ENCODE data around the gene CEP78.
"Not testable (repeated sequence)": the region's sequence is repeated elsewhere in the genome, so short reads cannot be mapped to it uniquely, and the experiment has no call there.

The CEP78 gene

GRCh38 chr9:78218890-78219289, 17.0 kb upstream of the CEP78 start:
- H3K4me2 ChIP-seq (ENCODE audit: low read depth, low read length, poor library complexity, severe bottlenecking) = no peak overlapping the region
- no peak for TF ChIP-seq EZH2phosphoT487 (IDR thresholded peaks at IDR 0.05; ENCODE audit: borderline replicate concordance)
- TF ChIP-seq, protein P1, sequence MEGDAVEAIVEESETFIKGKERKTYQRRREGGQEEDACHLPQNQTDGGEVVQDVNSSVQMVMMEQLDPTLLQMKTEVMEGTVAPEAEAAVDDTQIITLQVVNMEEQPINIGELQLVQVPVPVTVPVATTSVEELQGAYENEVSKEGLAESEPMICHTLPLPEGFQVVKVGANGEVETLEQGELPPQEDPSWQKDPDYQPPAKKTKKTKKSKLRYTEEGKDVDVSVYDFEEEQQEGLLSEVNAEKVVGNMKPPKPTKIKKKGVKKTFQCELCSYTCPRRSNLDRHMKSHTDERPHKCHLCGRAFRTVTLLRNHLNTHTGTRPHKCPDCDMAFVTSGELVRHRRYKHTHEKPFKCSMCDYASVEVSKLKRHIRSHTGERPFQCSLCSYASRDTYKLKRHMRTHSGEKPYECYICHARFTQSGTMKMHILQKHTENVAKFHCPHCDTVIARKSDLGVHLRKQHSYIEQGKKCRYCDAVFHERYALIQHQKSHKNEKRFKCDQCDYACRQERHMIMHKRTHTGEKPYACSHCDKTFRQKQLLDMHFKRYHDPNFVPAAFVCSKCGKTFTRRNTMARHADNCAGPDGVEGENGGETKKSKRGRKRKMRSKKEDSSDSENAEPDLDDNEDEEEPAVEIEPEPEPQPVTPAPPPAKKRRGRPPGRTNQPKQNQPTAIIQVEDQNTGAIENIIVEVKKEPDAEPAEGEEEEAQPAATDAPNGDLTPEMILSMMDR (conservative IDR thresholded peaks at IDR 0.05; ENCODE audit: low read length) = no peak

DNA sequence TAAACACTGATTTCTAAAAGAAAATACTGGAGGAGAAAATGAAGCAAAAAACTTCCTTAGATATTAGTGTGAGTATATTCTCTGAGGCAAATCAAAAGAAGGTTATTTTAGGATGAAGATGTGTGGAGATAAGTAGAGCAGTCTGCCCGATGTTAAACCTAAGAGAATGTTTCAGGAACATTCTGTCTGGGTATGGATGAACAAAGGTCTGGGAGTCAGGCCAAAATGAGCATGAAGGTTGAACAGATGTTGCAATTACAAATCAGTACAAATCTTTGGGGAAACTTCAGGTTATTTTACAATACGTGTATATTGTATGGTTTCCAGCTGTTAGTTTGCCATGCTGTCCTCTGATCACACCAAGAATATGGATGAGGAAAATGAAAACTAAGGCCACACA, 14.4 kb upstream of the CEP78 start:
- H4K20me1 ChIP-seq (ENCODE audit: insufficient read depth, low read length, poor library complexity, severe bottlenecking) = no peaks in the 10 kb centered on the region
- H3K4me3 ChIP-seq (ENCODE audit: low read length, poor library complexity, severe bottlenecking) = no peak overlapping the region
- H3K9me2 ChIP-seq (replicated peaks; ENCODE audit: low read depth, low read length) = no peaks in the 10 kb centered on the region
- no peaks in the 10 kb centered on the region for H3K27me3 ChIP-seq (ENCODE audit: insufficient read depth, low read length, poor library complexity, severe bottlenecking)
- no peaks in the 10 kb centered on the region for H3K79me2 ChIP-seq (ENCODE audit: insufficient read depth, low read length)
- no peak overlapping the region for H2AFZ ChIP-seq (ENCODE audit: low read length)
- H3F3A ChIP-seq (ENCODE audit: low read depth) = no peaks in the 10 kb centered on the region
- TF ChIP-seq, protein P1 (conservative IDR thresholded peaks at IDR 0.05; ENCODE audit: low read length) = no peak
- TF ChIP-seq EZH2phosphoT487 (IDR thresholded peaks at IDR 0.05; ENCODE audit: borderline replicate concordance) = no peak
- no peaks in the 10 kb centered on the region for H3K9me3 ChIP-seq (ENCODE audit: insufficient read depth, low read depth, low read length)
- no peak overlapping the region for H3K4me2 ChIP-seq (ENCODE audit: low read depth, low read length, poor library complexity, severe bottlenecking)
- no peaks in the 10 kb centered on the region for H3K4me1 ChIP-seq (ENCODE audit: insufficient read depth, low read length, poor library complexity, severe bottlenecking)
- H3K36me3 ChIP-seq (ENCODE audit: insufficient read depth, low read length) = no peaks in the 10 kb centered on the region
- no peak overlapping the region for H3K9ac ChIP-seq (ENCODE audit: low read depth, low read length, poor library complexity, severe bottlenecking)

More at GRCh38 chr9:78218890-78219289, 17.0 kb upstream of the CEP78 start:
- no peaks in the 10 kb centered on the region for H3K79me2 ChIP-seq (ENCODE audit: insufficient read depth, low read length)
- H3K9me3 ChIP-seq (ENCODE audit: insufficient read depth, low read depth, low read length) = no peaks in the 10 kb centered on the region
- H3K4me3 ChIP-seq (ENCODE audit: low read length, poor library complexity, severe bottlenecking) = no peak overlapping the region
- no peaks in the 10 kb centered on the region for H3K9me2 ChIP-seq (replicated peaks; ENCODE audit: low read depth, low read length)
- H3K4me1 ChIP-seq (ENCODE audit: insufficient read depth, low read length, poor library complexity, severe bottlenecking) = no peaks in the 10 kb centered on the region
- H3K9ac ChIP-seq (ENCODE audit: low read depth, low read length, poor library complexity, severe bottlenecking) = no peak overlapping the region
- no peaks in the 10 kb centered on the region for H3K27me3 ChIP-seq (ENCODE audit: insufficient read depth, low read length, poor library complexity, severe bottlenecking)
- no peaks in the 10 kb centered on the region for H3F3A ChIP-seq (ENCODE audit: low read depth)
- no peaks in the 10 kb centered on the region for H3K36me3 ChIP-seq (ENCODE audit: insufficient read depth, low read length)
- no peaks in the 10 kb centered on the region for H4K20me1 ChIP-seq (ENCODE audit: insufficient read depth, low read length, poor library complexity, severe bottlenecking)
- no peak overlapping the region for H2AFZ ChIP-seq (ENCODE audit: low read length)

- H3K36me3 ChIP-seq (ENCODE audit: insufficient read depth, low read length); H3K4me1 ChIP-seq (ENCODE audit: insufficient read depth, low read length, poor library complexity, severe bottlenecking); H3K9me3 ChIP-seq (ENCODE audit: insufficient read depth, low read depth, low read length); H3F3A ChIP-seq (ENCODE audit: low read depth); H4K20me1 ChIP-seq (ENCODE audit: insufficient read depth, low read length, poor library complexity, severe bottlenecking); H2AFZ ChIP-seq (ENCODE audit: low read length); H3K9me2 ChIP-seq (replicated peaks; ENCODE audit: low read depth, low read length); H3K79me2 ChIP-seq (ENCODE audit: insufficient read depth, low read length); H3K27me3 ChIP-seq (ENCODE audit: insufficient read depth, low read length, poor library complexity, severe bottlenecking); H3K4me2 ChIP-seq (ENCODE audit: low read depth, low read length, poor library complexity, severe bottlenecking); H3K4me3 ChIP-seq (ENCODE audit: low read length, poor library complexity, severe bottlenecking); H3K9ac ChIP-seq (ENCODE audit: low read depth, low read length, poor library complexity, severe bottlenecking): not testable (repeated sequence)
These were observed 14.0 kb upstream of the CEP78 start for GRCh38 chr9:78221841-78222240.

DNA sequence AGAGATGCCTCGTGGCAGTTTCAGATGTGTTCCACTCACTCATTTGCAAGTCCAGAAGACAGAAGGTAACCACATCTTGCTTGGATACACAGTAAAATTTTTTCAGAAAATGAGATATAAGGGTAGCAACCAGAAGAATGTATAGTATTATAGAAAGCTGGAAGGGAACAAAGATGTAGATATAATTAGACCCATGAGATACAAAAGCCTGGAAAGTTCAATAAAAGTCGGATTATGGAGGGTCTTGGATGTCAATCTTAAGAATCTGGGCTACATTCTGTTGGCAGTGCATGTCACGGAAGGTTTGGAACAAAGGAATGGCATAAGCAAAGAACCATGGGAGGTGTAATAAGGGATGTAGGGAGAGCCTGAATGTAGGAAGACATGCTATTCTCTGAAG, 5.1 kb upstream of the CEP78 start:
- Histone ChIP-seq H3K36me3 (ENCODE audit: insufficient read depth, low read length) (no peaks in the 10 kb centered on the region), H3K4me3 (ENCODE audit: low read length, poor library complexity, severe bottlenecking) (no peak overlapping the region), H4K20me1 (ENCODE audit: insufficient read depth, low read length, poor library complexity, severe bottlenecking) (no peaks in the 10 kb centered on the region), H3K4me1 (ENCODE audit: insufficient read depth, low read length, poor library complexity, severe bottlenecking) (peaks cover 13% of the 10 kb centered on the region), H3F3A (ENCODE audit: low read depth) (no peaks in the 10 kb centered on the region), H3K9ac (ENCODE audit: low read depth, low read length, poor library complexity, severe bottlenecking) (no peak overlapping the region), H3K27me3 (ENCODE audit: insufficient read depth, low read length, poor library complexity, severe bottlenecking) (no peaks in the 10 kb centered on the region), H3K9me2 (replicated peaks; ENCODE audit: low read depth, low read length) (no peaks in the 10 kb centered on the region), H2AFZ (ENCODE audit: low read length) (no peak overlapping the region), H3K79me2 (ENCODE audit: insufficient read depth, low read length) (peaks cover 8% of the 10 kb centered on the region), H3K4me2 (ENCODE audit: low read depth, low read length, poor library complexity, severe bottlenecking) (no peak overlapping the region), H3K9me3 (ENCODE audit: insufficient read depth, low read depth, low read length) (no peaks in the 10 kb centered on the region)
- TF ChIP-seq EZH2phosphoT487 (IDR thresholded peaks at IDR 0.05; ENCODE audit: borderline replicate concordance) = no peak

GRCh38 chr9:78232471-78232870, 3.4 kb upstream of the CEP78 start:
- not testable (repeated sequence) for H3K9ac ChIP-seq (ENCODE audit: low read depth, low read length, poor library complexity, severe bottlenecking); H3K4me3 ChIP-seq (ENCODE audit: low read length, poor library complexity, severe bottlenecking); H3K9me3 ChIP-seq (ENCODE audit: insufficient read depth, low read depth, low read length); H4K20me1 ChIP-seq (ENCODE audit: insufficient read depth, low read length, poor library complexity, severe bottlenecking); H3K4me2 ChIP-seq (ENCODE audit: low read depth, low read length, poor library complexity, severe bottlenecking); H2AFZ ChIP-seq (ENCODE audit: low read length); H3K27me3 ChIP-seq (ENCODE audit: insufficient read depth, low read length, poor library complexity, severe bottlenecking); H3K9me2 ChIP-seq (replicated peaks; ENCODE audit: low read depth, low read length); H3F3A ChIP-seq (ENCODE audit: low read depth); H3K36me3 ChIP-seq (ENCODE audit: insufficient read depth, low read length)
- Histone ChIP-seq H3K4me1 (ENCODE audit: insufficient read depth, low read length, poor library complexity, severe bottlenecking) (peaks cover 18% of the 10 kb centered on the region), H3K79me2 (ENCODE audit: insufficient read depth, low read length) (peaks cover 23% of the 10 kb centered on the region)

Measured in Loucy (cell line).